HG02884 (cell line): ENCODE data around the gene RMC1.

Source experiments
- ATAC-seq: cut with Tn5 transposase; IDR thresholded peaks from one replicate; pipeline ENCODE4 v1.9.1; 2021; ENCODE audit warnings: mild to moderate bottlenecking, moderate library complexity; ENCODE audit not compliant: unreplicated experiment

The RMC1 gene

GRCh38 chr18:23529604-23530003 lies 26.3 kb downstream of the RMC1 start:
- ATAC-seq: no peak

- ATAC-seq: no peak
Measured at GRCh38 chr18:23530195-23530594, 26.9 kb downstream of the RMC1 start.

- no peak for ATAC-seq
Measured at GRCh38 chr18:23531912-23532311, 28.6 kb downstream of the RMC1 start.

GRCh38 chr18:23532848-23533247 lies 29.5 kb downstream of the RMC1 start:
- ATAC-seq: no peak

GRCh38 chr18:23534276-23534675 lies 31.0 kb downstream of the RMC1 start:
- ATAC-seq: no peak

GRCh38 chr18:23536204-23536603 lies 32.9 kb downstream of the RMC1 start:
- ATAC-seq: no peak

GRCh38 chr18:23537274-23537673 lies 34.0 kb downstream of the RMC1 start:
- ATAC-seq: no peak

- ATAC-seq: no peak
Measured at GRCh38 chr18:23538001-23538400, 34.7 kb downstream of the RMC1 start.

- no peak for ATAC-seq
Measured at GRCh38 chr18:23538870-23539269, 35.6 kb downstream of the RMC1 start.

- ATAC-seq: no peak
Measured at GRCh38 chr18:23539296-23539695, 36.0 kb downstream of the RMC1 start.

GRCh38 chr18:23539911-23540525 lies 36.7 kb downstream of the RMC1 start:
- ATAC-seq: no peak

- peak; percentile 48 for ATAC-seq
Measured at GRCh38 chr18:23540867-23541266, 37.6 kb downstream of the RMC1 start.

GRCh38 chr18:23541349-23542093 lies 38.2 kb downstream of the RMC1 start:
- no peak for ATAC-seq

GRCh38 chr18:23542461-23542860 lies 39.1 kb downstream of the RMC1 start:
- no peak for ATAC-seq

GRCh38 chr18:23545247-23545789 lies 42.0 kb downstream of the RMC1 start:
- no peak for ATAC-seq

GRCh38 chr18:23547306-23547705 lies 44.0 kb downstream of the RMC1 start:
- ATAC-seq: no peak

GRCh38 chr18:23547846-23548245 lies 44.5 kb downstream of the RMC1 start:
- no peak for ATAC-seq

GRCh38 chr18:23548275-23548674 lies 45.0 kb downstream of the RMC1 start:
- ATAC-seq: no peak

GRCh38 chr18:23548719-23549118 lies 45.4 kb downstream of the RMC1 start:
- ATAC-seq: no peak

GRCh38 chr18:23550898-23551297 lies 47.6 kb downstream of the RMC1 start:
- no peak for ATAC-seq

- no peak for ATAC-seq
Measured at GRCh38 chr18:23551978-23552377, 48.7 kb downstream of the RMC1 start.

- no peak for ATAC-seq
Measured at GRCh38 chr18:23552505-23552904, 49.2 kb downstream of the RMC1 start.
